Tibial artery (tissue), 4 donors: ENCODE data around the gene RPL41.

Experiments
- DNase-seq, 2 donors: peaks; one replicate each; pipeline ENCODE4 v3.0.0-alpha.2; 2019
- H3K27ac ChIP-seq, 2 donors: fragments of 200-600 bp; sonication (generic) in 1 of 2; 1 replicate in 1 of 2; 2 replicates in 1 of 2; pipeline ENCODE4 v1.5.1; 2018 to 2019; ENCODE audit warnings: mild to moderate bottlenecking in 1 of 2
- H3K27me3 ChIP-seq, 2 donors: fragments of 200-600 bp; sonication (generic) in 1 of 2; one replicate each; pipeline versions ENCODE4 v1.5.1 to v1.6.0; 2016 to 2019
- H3K36me3 ChIP-seq, 3 donors: fragments of 200-600 bp; sonication (generic) in 2 of 3; one replicate each; pipeline ENCODE4 v1.5.1; 2016 to 2019; ENCODE audit warnings: mild to moderate bottlenecking in 2 of 3
- H3K4me1 ChIP-seq, 4 donors: fragments of 200-600 bp; sonication (generic) in 2 of 4; 1 replicate in 3 of 4; 2 replicates in 1 of 4; pipeline ENCODE4 v1.5.1; 2016 to 2019
- H3K4me3 ChIP-seq, 2 donors: fragments of 200-600 bp; sonication (generic) in 1 of 2; 1 replicate in 1 of 2; 2 replicates in 1 of 2; pipeline ENCODE4 v1.5.1; 2018 to 2019; ENCODE audit warnings: mild to moderate bottlenecking in 2 of 2
- H3K9me3 ChIP-seq, 3 donors: fragments of 200-600 bp; sonication (generic) in 1 of 3; one replicate each; pipeline ENCODE4 v1.5.1; 2016 to 2019
- CTCF ChIP-seq, 2 experiments: fragments of 200-600 bp in 1 of 2; fragments of 450-650 bp in 1 of 2; IDR thresholded peaks; one replicate each; pipeline ENCODE4 v1.5.1; 2017 to 2019; ENCODE audit warnings: antibody characterized with exemption in 2 of 2, mild to moderate bottlenecking in 1 of 2, moderate library complexity in 1 of 2
- intact Hi-C: fragments of 100-400 bp; cut with DNase I; formaldehyde crosslinking; loops from one replicate; pipeline ENCODE4 v1.15.0; 2023; ENCODE audit warnings: low total_unique reads

RPL41 gene

GRCh38 chr12:56134897-56135296 lies 18.5 kb downstream of the RPL41 start:
- Histone ChIP-seq H3K36me3 (peaks cover 84 to 98% (median 91%) of the 10 kb centered on the region in 3 donors), H3K27ac (no peak overlapping the region), H3K4me1 (peaks cover under 1 to 9% (median 5%) of the 10 kb centered on the region in 4 donors), H3K9me3 (no peaks in the 10 kb centered on the region), H3K27me3 (no peaks in the 10 kb centered on the region), H3K4me3 (no peak overlapping the region)
- TF ChIP-seq CTCF (IDR thresholded peaks at IDR 0.05), result no peak
- no peak for DNase-seq
- intact Hi-C loops, result loop anchor here (5.0 kb wide), 1 partner anchor 127 kb away; no protein-coding TSS in a partner anchor

- Histone ChIP-seq H3K9me3 (no peaks in the 10 kb centered on the region), H3K4me3 (no peak overlapping the region), H3K27ac (no peak overlapping the region), H3K4me1 (no peaks in the 10 kb centered on the region), H3K27me3 (no peaks in the 10 kb centered on the region), H3K36me3 (peaks cover 89 to 100% (median 95%) of the 10 kb centered on the region in 3 donors)
- intact Hi-C loops, result no loop called here
- DNase-seq, result no peak
- TF ChIP-seq CTCF (IDR thresholded peaks at IDR 0.05), result no peak
Measured at GRCh38 chr12:56137853-56138571, 21.6 kb downstream of the RPL41 start.

- Histone ChIP-seq H3K4me3 (no peak overlapping the region), H3K27me3 (no peaks in the 10 kb centered on the region), H3K4me1 (peaks cover 0 to 12% (median 7%) of the 10 kb centered on the region in 4 donors), H3K36me3 (peaks cover 74 to 82% (median 82%) of the 10 kb centered on the region in 3 donors), H3K9me3 (no peaks in the 10 kb centered on the region), H3K27ac (no peak overlapping the region)
- no peak for TF ChIP-seq CTCF (IDR thresholded peaks at IDR 0.05)
- no peak for DNase-seq
- intact Hi-C loops, result no loop called here
Measured at GRCh38 chr12:56141946-56142784, 25.7 kb downstream of the RPL41 start.

GRCh38 chr12:56143217-56143616 lies 26.8 kb downstream of the RPL41 start:
- no peaks in the 10 kb centered on the region for H3K9me3 ChIP-seq
- H3K27me3 ChIP-seq, result no peaks in the 10 kb centered on the region
- H3K4me1 ChIP-seq, result peaks cover 0 to 13% (median 8%) of the 10 kb centered on the region in 4 donors
- no peak for DNase-seq
- H3K27ac ChIP-seq, result no peak overlapping the region
- no peak for TF ChIP-seq CTCF (IDR thresholded peaks at IDR 0.05)
- intact Hi-C loops, result no loop called here
- peaks cover 63 to 71% (median 71%) of the 10 kb centered on the region in 3 donors for H3K36me3 ChIP-seq
- no peak overlapping the region for H3K4me3 ChIP-seq

- H3K4me1 ChIP-seq, result peaks cover 0 to 13% (median 8%) of the 10 kb centered on the region in 4 donors
- intact Hi-C loops, result no loop called here
- no peaks in the 10 kb centered on the region for H3K27me3 ChIP-seq
- no peak for DNase-seq
- H3K36me3 ChIP-seq, result peaks cover 57 to 65% (median 65%) of the 10 kb centered on the region in 3 donors
- H3K4me3 ChIP-seq, result no peak overlapping the region
- H3K9me3 ChIP-seq, result no peaks in the 10 kb centered on the region
- no peak overlapping the region for H3K27ac ChIP-seq
- TF ChIP-seq CTCF (IDR thresholded peaks at IDR 0.05), result no peak
Measured at GRCh38 chr12:56143870-56144269, 27.4 kb downstream of the RPL41 start.
